Mucosa of descending colon (tissue), 3 donors: ENCODE measurements around the gene FAM163A. TPM values are rescaled to one million over a fixed set of nuclear protein-coding genes. Genes with fewer than 3 reads are reported as not detected.
A peak's percentile ranks its signal among the peaks of the same experiment; 100 is the strongest.

ENCODE experiments used
- ATAC-seq: fragments of 200-7000 bp; cut with Tn5 transposase; one replicate; pipeline ENCODE4 v1.9.1; 2020; ENCODE audit warnings: mild to moderate bottlenecking, moderate library complexity
- DNase-seq, 3 donors: peaks; one replicate each; pipeline ENCODE4 v3.0.0-alpha.2; 2020
- H3K36me3 ChIP-seq: fragments of 200-600 bp; one replicate; pipeline ENCODE4 v1.8.0; 2021; ENCODE audit warnings: low read depth, mild to moderate bottlenecking
- H3K4me1 ChIP-seq: fragments of 200-600 bp; one replicate; pipeline ENCODE4 v1.8.0; 2021; ENCODE audit warnings: low read depth, mild to moderate bottlenecking
- H3K4me3 ChIP-seq: fragments of 200-600 bp; one replicate; pipeline ENCODE4 v1.8.0; 2021; ENCODE audit warnings: mild to moderate bottlenecking
- H3K9me3 ChIP-seq: fragments of 200-600 bp; one replicate; pipeline ENCODE4 v1.8.0; 2021; ENCODE audit warnings: mild to moderate bottlenecking
- intact Hi-C, 2 donors: fragments of 100-400 bp; cut with DNase I in 1 of 2; cut with micrococcal nuclease in 1 of 2; formaldehyde crosslinking; loops; one replicate each; pipeline versions ENCODE4 v1.11.0 to v1.11.1; 2022; cut with DNase I, micrococcal nuclease
- total RNA-seq, 3 donors: library from RNA; stranded (reverse); fragmentation: NEBNext Ultra II Directional in 2 of 3; extraction: Animal tissue kit (Norgen Biotek cat#: 25700) in 2 of 3; gene quantifications; one replicate each; pipeline versions ENCODE4 v1.2.1 to v1.2.4, GENCODE V29; 2021 to 2023
- TF ChIP-seq, protein P1 (sequence below): fragments of 200-600 bp; IDR thresholded peaks from one replicate; pipeline ENCODE4 v1.8.0; 2022; ENCODE audit warnings: antibody characterized with exemption, mild to moderate bottlenecking
- donor health status: DM: no; HTN: no; CAD: no; lungs with moderate emphysema.
- donor health status: DM: no; HTN: no; CAD: no.
- donor health status: DM: no; HTN: yes; CAD: no.

FAM163A gene
- total RNA-seq, 3 donors from 2014 or later = 0.31 to 1.6 (median 0.32) TPM

GRCh38 chr1:179807291-179807690, 64.2 kb downstream of the FAM163A start:
- H3K36me3 ChIP-seq = no peaks in the 10 kb centered on the region
- no peaks in the 10 kb centered on the region for H3K9me3 ChIP-seq
- intact Hi-C loops = no loop called here
- no peaks in the 10 kb centered on the region for H3K4me1 ChIP-seq
- ATAC-seq (no peak), DNase-seq (no peak)
- TF ChIP-seq, protein P1, sequence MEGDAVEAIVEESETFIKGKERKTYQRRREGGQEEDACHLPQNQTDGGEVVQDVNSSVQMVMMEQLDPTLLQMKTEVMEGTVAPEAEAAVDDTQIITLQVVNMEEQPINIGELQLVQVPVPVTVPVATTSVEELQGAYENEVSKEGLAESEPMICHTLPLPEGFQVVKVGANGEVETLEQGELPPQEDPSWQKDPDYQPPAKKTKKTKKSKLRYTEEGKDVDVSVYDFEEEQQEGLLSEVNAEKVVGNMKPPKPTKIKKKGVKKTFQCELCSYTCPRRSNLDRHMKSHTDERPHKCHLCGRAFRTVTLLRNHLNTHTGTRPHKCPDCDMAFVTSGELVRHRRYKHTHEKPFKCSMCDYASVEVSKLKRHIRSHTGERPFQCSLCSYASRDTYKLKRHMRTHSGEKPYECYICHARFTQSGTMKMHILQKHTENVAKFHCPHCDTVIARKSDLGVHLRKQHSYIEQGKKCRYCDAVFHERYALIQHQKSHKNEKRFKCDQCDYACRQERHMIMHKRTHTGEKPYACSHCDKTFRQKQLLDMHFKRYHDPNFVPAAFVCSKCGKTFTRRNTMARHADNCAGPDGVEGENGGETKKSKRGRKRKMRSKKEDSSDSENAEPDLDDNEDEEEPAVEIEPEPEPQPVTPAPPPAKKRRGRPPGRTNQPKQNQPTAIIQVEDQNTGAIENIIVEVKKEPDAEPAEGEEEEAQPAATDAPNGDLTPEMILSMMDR = no peak
- no peak overlapping the region for H3K4me3 ChIP-seq

GRCh38 chr1:179807691-179808485, 64.8 kb downstream of the FAM163A start:
- ATAC-seq (no peak), DNase-seq (no peak)
- Histone ChIP-seq H3K36me3 (no peaks in the 10 kb centered on the region), H3K9me3 (no peaks in the 10 kb centered on the region), H3K4me3 (no peak overlapping the region), H3K4me1 (no peaks in the 10 kb centered on the region)
- TF ChIP-seq, protein P1 = no peak
- intact Hi-C loops = no loop called here

GRCh38 chr1:179808503-179808902, 65.4 kb downstream of the FAM163A start:
- DNase-seq = no peak
- no peaks in the 10 kb centered on the region for H3K9me3 ChIP-seq

GRCh38 chr1:179809506-179810366, 66.6 kb downstream of the FAM163A start:
- no peaks in the 10 kb centered on the region for H3K36me3 ChIP-seq
- TF ChIP-seq, protein P1 = peak; percentile 83
- ATAC-seq (peak; percentile 71), DNase-seq (peak in 2 of 3 donors; percentile 49 to 58)
- intact Hi-C loops = loop anchor here (5.0 kb wide), 1 partner anchor 102 kb away; no protein-coding TSS in a partner anchor
- H3K9me3 ChIP-seq = no peaks in the 10 kb centered on the region
- peaks cover 4% of the 10 kb centered on the region for H3K4me1 ChIP-seq
- no peak overlapping the region for H3K4me3 ChIP-seq

More at GRCh38 chr1:179808503-179808902, 65.4 kb downstream of the FAM163A start:
- intact Hi-C loops = no loop called here
- TF ChIP-seq, protein P1 = no peak
- no peaks in the 10 kb centered on the region for H3K36me3 ChIP-seq
- H3K4me1 ChIP-seq = no peaks in the 10 kb centered on the region
- no peak overlapping the region for H3K4me3 ChIP-seq
- no peak for ATAC-seq

- H3K9me3 ChIP-seq = no peaks in the 10 kb centered on the region
- no peak for ATAC-seq
- H3K4me1 ChIP-seq = peaks cover 7% of the 10 kb centered on the region
- no peak for DNase-seq
- no peak overlapping the region for H3K4me3 ChIP-seq
- TF ChIP-seq, protein P1 = no peak
- no peaks in the 10 kb centered on the region for H3K36me3 ChIP-seq
- intact Hi-C loops = loop anchor here (5.0 kb wide), 1 partner anchor 103 kb away; no protein-coding TSS in a partner anchor
Measured at GRCh38 chr1:179810367-179810715, 67.2 kb downstream of the FAM163A start.
